Epithelial cell of prostate (primary cell): Measurements from ENCODE around the gene P4HA1.
"Not testable (repeated sequence)": the region's sequence is repeated elsewhere in the genome, so short reads cannot be mapped to it uniquely, and the experiment has no call there.

ENCODE experiments used
- DNase-seq: peaks from one replicate; pipeline ENCODE4 v3.0.0-alpha.2; 2011; ENCODE audit warnings: low read depth, low spot score
- H3K27ac ChIP-seq: fragments of 450-650 bp; 2 replicates; pipeline ENCODE4 v1.5.1; 2017; ENCODE audit warnings: mild to moderate bottlenecking

The P4HA1 gene

GRCh38 chr10:73044378-73045285, 52.0 kb downstream of the P4HA1 start:
- peak; percentile 71 for DNase-seq
- H3K27ac ChIP-seq: peak overlapping the region; percentile 92

- DNase-seq: no peak
- H3K27ac ChIP-seq: peak overlapping the region; percentile 92
Measured at GRCh38 chr10:73043766-73044377, 52.8 kb downstream of the P4HA1 start.

DNA sequence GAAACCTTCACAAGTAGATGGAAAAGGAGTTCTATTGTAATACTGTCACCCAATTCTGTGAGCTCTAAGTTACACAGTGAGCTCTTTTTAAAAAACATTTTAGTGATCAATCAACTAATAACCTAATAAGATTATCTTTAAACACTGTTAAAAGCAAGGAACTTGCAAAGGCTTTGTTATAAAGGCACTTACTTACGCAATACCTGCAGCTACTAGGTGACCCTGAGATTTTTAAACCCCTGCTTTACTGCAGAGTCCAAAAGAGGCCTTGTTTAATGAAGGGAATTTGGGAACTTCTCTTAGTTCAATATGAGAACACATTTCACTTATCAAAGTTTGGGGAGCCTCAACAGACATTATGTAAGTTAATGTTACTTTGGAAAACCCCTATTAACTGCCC, 53.3 kb downstream of the P4HA1 start:
- peak overlapping the region; percentile 92 for H3K27ac ChIP-seq
- DNase-seq: no peak

DNA sequence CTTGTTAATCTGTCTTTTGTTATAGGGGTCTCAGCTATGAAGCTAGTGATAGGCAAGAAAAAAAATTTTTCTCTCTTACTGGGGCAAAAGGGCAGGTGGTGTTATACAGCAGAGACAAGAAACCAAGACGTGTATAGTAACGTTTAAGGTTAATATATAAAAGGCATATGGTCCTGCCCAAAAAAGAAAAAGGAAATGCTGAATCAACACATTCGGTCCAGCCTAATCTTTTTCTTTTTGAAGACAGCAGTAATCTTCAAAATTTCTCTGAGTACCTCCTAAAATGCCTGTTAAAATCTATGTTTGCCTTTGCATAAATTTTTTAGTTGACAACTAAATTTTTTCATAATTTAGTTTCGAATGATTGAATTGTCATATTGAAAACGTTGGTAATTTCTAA, 54.5 kb downstream of the P4HA1 start:
- DNase-seq: no peak
- H3K27ac ChIP-seq: peak overlapping the region; percentile 92

DNA sequence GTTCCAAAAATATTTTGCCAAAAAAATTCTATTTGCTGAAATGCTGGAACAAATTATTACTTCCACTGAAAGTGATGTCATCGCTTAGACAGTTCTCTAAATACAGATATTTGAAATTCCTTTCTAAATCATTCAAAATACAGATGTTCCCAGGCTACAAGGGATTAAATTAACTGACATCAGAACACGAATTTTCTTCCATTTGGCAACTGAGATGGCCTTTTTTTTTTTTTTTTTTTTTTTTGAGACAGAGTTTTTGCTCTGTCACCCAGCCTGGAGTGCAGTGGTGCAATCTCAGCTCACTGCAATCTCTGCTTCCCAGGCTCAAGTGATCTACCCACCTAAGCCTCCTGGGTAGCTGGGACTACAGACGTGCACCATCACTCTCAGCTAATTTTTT, 57.0 kb downstream of the P4HA1 start:
- H3K27ac ChIP-seq: no peak overlapping the region
- DNase-seq: no peak

GRCh38 chr10:73036285-73036684, 60.4 kb downstream of the P4HA1 start:
- DNase-seq: not testable (repeated sequence)
- H3K27ac ChIP-seq: peak overlapping the region; percentile 19

DNA sequence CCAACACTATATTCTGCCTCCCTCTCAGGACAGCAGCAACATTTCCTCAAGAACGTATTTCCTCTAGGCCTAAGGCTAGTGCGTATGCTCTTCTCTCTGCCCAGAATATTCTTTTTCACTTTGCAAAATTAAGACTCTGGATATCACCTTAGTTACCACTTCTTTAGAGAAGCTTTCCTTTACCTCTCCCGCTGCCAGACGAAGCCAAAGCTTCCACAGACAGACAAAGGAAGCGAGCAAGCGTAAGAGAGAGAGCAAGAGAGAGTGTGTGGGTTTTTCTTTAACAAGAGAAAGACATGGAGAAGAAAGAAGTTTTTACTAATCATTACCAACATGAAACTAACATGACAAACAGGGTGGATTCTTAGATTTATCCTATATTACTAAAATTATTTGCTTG, 64.1 kb downstream of the P4HA1 start:
- H3K27ac ChIP-seq: no peak overlapping the region
- no peak for DNase-seq

GRCh38 chr10:73026623-73027022, 70.0 kb downstream of the P4HA1 start:
- not testable (repeated sequence) for DNase-seq, H3K27ac ChIP-seq

GRCh38 chr10:73023455-73024070, 73.1 kb downstream of the P4HA1 start:
- H3K27ac ChIP-seq, DNase-seq: not testable (repeated sequence)

- not testable (repeated sequence) for H3K27ac ChIP-seq, DNase-seq
Measured at GRCh38 chr10:73022961-73023360, 73.7 kb downstream of the P4HA1 start.

DNA sequence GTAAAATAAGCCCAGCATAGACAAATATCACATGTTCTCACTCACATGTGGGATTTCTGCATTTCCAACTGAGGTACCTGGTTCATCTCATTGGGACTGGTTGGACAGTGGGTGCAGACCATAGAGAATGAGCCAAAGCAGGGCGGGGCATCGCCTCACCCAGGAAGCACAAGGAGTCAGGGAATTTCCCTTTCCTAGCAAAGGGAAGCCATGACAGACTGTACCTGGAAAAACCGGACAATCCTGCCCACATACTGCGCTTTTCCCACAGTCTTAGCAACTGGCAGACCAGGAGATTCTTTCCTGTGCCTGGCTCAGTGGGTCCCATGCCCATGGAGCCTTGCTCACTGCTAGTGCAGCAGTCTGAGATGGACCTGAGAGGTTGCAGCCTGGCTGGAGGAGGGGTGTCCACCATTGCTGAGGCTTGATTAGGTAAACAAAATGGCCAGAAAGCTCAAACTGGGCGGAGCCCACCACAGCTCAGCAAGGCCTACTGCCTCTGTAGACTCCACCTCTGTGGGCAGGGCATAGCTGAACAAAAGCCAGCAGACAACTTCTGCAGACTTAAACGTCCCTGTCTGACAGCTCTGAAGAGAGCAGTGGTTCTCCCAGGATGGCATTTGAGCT, 75.0 kb downstream of the P4HA1 start:
- H3K27ac ChIP-seq: peak overlapping the region; percentile 34
- not testable (repeated sequence) for DNase-seq

GRCh38 chr10:73021050-73021449, 75.6 kb downstream of the P4HA1 start:
- DNase-seq: no peak
- H3K27ac ChIP-seq: no peak overlapping the region

GRCh38 chr10:73019100-73019499, 77.6 kb downstream of the P4HA1 start:
- no peak for DNase-seq

GRCh38 chr10:73018632-73019031, 78.0 kb downstream of the P4HA1 start:
- no peak overlapping the region for H3K27ac ChIP-seq
- no peak for DNase-seq

More at GRCh38 chr10:73019100-73019499, 77.6 kb downstream of the P4HA1 start:
- no peak overlapping the region for H3K27ac ChIP-seq

GRCh38 chr10:73017955-73018480, 78.6 kb downstream of the P4HA1 start:
- no peak for DNase-seq
- H3K27ac ChIP-seq: no peak overlapping the region

DNA sequence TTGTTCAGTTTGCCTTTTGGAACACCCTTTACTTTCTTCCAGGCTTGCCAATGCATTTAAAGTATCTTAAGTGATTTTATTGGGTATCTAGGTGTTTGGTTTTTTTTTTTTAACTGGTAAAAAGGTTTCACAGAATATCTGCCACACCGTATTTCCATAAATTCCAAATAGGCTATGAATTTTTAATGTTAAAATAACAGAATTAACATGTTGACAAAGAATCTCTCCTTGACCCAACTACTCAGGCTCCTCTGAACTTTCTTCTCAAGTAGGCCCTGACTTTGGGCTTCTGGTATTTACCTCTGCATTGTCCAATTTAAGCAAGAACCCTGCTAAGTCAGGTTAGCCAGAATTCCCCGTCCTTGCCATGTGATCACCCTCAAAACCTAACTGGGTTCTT, 80.9 kb downstream of the P4HA1 start:
- H3K27ac ChIP-seq: no peak overlapping the region
- DNase-seq: no peak

DNA sequence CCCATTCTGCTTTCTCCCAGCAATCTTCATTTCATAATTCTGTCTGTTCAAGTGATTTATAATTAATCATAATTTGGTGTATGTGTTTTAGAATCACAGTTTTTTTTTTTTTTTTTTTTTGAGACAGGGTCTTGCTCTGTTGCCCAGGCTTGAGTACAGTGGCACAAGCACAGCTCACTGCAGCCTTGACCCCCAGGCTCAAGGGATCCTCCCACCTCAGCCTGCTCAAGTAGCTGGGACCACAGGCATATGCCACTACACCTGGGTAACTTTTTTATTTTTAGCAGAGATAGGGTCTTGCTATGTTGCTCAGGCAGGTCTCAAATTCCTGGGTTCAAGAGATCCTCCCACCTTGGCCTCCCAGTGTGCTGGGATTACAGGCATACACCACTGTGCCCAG, 92.8 kb downstream of the P4HA1 start:
- no peak overlapping the region for H3K27ac ChIP-seq
- DNase-seq: no peak

DNA sequence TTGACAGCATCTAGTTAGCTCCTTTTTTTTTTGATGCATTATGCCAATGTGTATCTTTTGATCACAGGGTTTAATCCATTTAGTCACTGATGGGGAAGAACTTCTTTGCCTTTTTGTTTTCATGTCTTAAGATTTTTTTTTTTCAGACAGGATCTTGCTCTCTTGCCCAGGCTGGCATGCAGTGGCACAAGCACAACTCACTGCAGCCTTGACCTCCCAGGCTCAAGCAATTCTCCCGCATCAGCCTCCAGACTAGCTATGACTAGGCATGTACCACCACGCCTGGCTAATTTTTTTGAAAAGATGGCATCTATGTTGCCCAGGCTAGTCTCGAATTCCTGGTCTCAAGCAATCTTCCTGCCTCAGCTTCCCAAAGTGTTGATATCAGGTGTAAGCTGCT, 95.7 kb downstream of the P4HA1 start:
- DNase-seq: no peak
- H3K27ac ChIP-seq: no peak overlapping the region

DNA sequence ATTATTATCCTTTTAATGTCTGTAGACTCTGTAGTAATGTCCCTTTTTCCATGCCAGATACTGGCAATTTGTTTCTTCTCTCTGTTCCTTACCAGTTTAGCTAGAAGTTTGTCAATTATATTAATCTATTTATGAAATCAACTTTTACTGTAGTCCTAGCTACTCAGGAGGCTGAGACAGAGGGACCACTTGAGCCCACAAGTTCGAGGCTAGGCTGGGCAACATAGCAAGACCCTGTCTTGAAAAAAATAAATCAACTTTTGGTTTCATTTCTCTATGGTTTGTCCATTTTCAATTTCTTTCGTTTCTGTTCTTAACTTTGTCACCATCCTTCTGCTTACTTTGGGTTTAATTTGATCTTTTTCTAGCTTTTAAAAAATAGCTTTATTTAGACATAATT, 99.6 kb downstream of the P4HA1 start:
- no peak overlapping the region for H3K27ac ChIP-seq
- no peak for DNase-seq

GRCh38 chr10:72995459-72995858, 101.2 kb downstream of the P4HA1 start:
- not testable (repeated sequence) for H3K27ac ChIP-seq, DNase-seq
